Spleen (tissue), 7 donors: ENCODE measurements around the gene NIPBL.
"Not testable (repeated sequence)": the region's sequence is repeated elsewhere in the genome, so short reads cannot be mapped to it uniquely, and the experiment has no call there.

Source experiments
- POLR2A ChIP-seq, 3 donors: fragments of 450-650 bp; IDR thresholded peaks; one replicate each; pipeline ENCODE4 v1.5.1; 2017; ENCODE audit warnings: antibody characterized with exemption in 3 of 3, mild to moderate bottlenecking in 1 of 3
- POLR2AphosphoS5 ChIP-seq, 3 donors: sonication (generic); formaldehyde crosslinking; IDR thresholded peaks; one replicate each; pipeline ENCODE4 v1.5.1; 2017; ENCODE audit warnings: antibody characterized with exemption in 3 of 3
- TF ChIP-seq, protein P1 (sequence below), 11 experiments: fragments of 200-600 bp in 7 of 11; fragments of 450-650 bp in 4 of 11; sonication (generic) in 4 of 11; IDR thresholded peaks in 8 of 11; conservative IDR thresholded peaks in 3 of 11; 1 replicate in 7 of 11; 2 replicates in 4 of 11; pipeline versions ENCODE4 v1.4.0 to v1.8.0; 2016 to 2021; ENCODE audit warnings: antibody characterized with exemption in 11 of 11, inconsistent platforms in 4 of 11, mild to moderate bottlenecking in 1 of 11
- donor health status: DM: no; HTN: no; CAD: no; lungs with moderate emphysema.
- donor health status: DM: no; HTN: no; CAD: no.
- donor health status: DM: no; HTN: no; CAD: no.

DNA sequence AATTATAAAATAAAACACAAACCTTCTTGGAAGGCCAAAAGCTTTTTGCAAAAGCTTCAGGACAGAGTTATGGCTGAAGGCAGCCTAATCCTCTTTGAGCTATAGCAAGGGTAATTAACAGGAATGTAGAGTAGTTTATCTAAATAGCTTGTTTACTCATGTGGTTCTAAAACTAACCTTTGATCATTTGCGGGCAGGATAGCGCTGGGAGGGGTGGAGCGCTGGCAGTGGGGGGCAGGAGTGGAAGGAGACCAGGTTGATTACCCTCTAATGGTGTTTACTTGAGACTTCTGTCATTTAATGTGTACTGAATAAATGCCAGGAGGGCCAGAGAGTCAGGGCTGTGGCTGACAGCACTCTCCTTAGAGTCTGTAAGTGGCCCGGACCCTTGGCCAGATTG, 217.2 kb downstream of the NIPBL start:
- TF ChIP-seq, protein P1, sequence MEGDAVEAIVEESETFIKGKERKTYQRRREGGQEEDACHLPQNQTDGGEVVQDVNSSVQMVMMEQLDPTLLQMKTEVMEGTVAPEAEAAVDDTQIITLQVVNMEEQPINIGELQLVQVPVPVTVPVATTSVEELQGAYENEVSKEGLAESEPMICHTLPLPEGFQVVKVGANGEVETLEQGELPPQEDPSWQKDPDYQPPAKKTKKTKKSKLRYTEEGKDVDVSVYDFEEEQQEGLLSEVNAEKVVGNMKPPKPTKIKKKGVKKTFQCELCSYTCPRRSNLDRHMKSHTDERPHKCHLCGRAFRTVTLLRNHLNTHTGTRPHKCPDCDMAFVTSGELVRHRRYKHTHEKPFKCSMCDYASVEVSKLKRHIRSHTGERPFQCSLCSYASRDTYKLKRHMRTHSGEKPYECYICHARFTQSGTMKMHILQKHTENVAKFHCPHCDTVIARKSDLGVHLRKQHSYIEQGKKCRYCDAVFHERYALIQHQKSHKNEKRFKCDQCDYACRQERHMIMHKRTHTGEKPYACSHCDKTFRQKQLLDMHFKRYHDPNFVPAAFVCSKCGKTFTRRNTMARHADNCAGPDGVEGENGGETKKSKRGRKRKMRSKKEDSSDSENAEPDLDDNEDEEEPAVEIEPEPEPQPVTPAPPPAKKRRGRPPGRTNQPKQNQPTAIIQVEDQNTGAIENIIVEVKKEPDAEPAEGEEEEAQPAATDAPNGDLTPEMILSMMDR (IDR thresholded peaks at IDR 0.05 in 8 of 11, conservative IDR thresholded peaks at IDR 0.05 in 3 of 11), result not testable (repeated sequence)
- not testable (repeated sequence) for TF ChIP-seq POLR2A, POLR2AphosphoS5 (IDR thresholded peaks at IDR 0.05)
